ENCODE results near the gene TMBIM4.

- no peak for TF ChIP-seq CTCF (IDR thresholded peaks at IDR 0.05)
- no peak for TF ChIP-seq POLR2A (IDR thresholded peaks at IDR 0.05)
Observed at GRCh38 chr12:66182956-66183355, 13.2 kb upstream of the TMBIM4 start.

All from esophagus squamous epithelium (tissue), 4 donors.